ENCODE results near the gene C16orf92. TPM values are rescaled to one million over a fixed set of nuclear protein-coding genes. Genes with fewer than 3 reads are reported as not detected.

C16orf92 gene
- total and polyA plus RNA-seq, 2 of the 13 experiments (the other 11 are each of a cell fraction or from before 2014, with no cell fraction given): not detected

DNA sequence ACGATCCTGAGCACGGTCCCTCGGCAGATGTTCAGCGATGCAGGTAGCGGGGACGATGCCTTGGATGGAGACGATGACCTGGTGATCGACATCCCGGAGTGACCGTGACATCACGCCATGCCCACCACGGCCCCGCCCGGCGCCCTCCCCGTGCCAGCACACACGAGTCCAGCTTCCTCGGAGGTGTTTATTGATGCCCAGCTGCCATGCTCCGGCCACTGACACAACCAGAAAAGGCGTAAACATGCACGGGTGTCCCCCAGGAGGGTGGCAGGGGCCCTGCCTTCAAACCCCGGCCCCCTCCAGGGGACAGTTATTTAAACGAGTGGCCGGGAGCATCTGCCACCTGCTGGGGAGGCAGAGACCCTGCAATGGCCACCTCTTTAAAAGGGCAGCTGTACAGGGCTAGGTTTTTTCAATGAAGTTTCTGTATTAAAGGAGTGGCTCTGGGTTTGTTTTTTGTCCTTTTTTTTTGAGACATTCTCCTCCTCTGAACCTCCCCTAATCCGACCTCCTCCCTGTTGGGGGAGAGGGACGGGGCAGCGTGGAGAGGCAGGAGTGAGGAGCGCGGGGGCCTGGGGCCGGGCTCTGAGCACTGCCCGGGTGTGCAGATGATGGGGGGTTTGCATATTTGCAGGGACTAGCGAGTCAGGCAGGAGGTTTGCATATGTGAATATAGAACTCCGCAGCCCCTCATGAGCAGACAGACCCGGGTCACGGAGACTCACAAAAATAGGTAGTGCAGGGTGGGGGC, 17.5 kb upstream of the C16orf92 start (continued):
- TF ChIP-seq, protein P1, sequence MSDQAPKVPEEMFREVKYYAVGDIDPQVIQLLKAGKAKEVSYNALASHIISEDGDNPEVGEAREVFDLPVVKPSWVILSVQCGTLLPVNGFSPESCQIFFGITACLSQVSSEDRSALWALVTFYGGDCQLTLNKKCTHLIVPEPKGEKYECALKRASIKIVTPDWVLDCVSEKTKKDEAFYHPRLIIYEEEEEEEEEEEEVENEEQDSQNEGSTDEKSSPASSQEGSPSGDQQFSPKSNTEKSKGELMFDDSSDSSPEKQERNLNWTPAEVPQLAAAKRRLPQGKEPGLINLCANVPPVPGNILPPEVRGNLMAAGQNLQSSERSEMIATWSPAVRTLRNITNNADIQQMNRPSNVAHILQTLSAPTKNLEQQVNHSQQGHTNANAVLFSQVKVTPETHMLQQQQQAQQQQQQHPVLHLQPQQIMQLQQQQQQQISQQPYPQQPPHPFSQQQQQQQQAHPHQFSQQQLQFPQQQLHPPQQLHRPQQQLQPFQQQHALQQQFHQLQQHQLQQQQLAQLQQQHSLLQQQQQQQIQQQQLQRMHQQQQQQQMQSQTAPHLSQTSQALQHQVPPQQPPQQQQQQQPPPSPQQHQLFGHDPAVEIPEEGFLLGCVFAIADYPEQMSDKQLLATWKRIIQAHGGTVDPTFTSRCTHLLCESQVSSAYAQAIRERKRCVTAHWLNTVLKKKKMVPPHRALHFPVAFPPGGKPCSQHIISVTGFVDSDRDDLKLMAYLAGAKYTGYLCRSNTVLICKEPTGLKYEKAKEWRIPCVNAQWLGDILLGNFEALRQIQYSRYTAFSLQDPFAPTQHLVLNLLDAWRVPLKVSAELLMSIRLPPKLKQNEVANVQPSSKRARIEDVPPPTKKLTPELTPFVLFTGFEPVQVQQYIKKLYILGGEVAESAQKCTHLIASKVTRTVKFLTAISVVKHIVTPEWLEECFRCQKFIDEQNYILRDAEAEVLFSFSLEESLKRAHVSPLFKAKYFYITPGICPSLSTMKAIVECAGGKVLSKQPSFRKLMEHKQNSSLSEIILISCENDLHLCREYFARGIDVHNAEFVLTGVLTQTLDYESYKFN (CRISPR knock-in tag; conservative IDR thresholded peaks at IDR 0.05): 0 out of 2 replicates have a peak, but pooled peaks have one; percentile 12
- TF ChIP-seq ZC3H4 (CRISPR knock-in tag; IDR thresholded peaks at IDR 0.05; ENCODE audit: borderline replicate concordance) (no peak), ARNT2 (CRISPR knock-in tag; IDR thresholded peaks at IDR 0.05; ENCODE audit: low read depth) (no peak), RARG (CRISPR knock-in tag; IDR thresholded peaks at IDR 0.05; ENCODE audit: low read depth) (no peak), TBL1XR1 (IDR thresholded peaks at IDR 0.05; ENCODE audit: borderline replicate concordance, low read length, partially characterized antibody) (no peak), ZNF138 (CRISPR knock-in tag; IDR thresholded peaks at IDR 0.05; ENCODE audit: low read depth) (no peak), ZNF205 (CRISPR knock-in tag; IDR thresholded peaks at IDR 0.05) (no peak), ZNF605 (CRISPR knock-in tag; IDR thresholded peaks at IDR 0.05) (no peak), AGO1 (IDR thresholded peaks at IDR 0.05; ENCODE audit: low read depth, low read length, poor library complexity, severe bottlenecking) (no peak), KLF15 (CRISPR knock-in tag; IDR thresholded peaks at IDR 0.05; ENCODE audit: borderline replicate concordance) (no peak), NBN (conservative IDR thresholded peaks at IDR 0.05) (no peak), ZNF136 (CRISPR knock-in tag; IDR thresholded peaks at IDR 0.05; ENCODE audit: low read depth) (no peak), FOSL2 (CRISPR knock-in tag; IDR thresholded peaks at IDR 0.05) (peak; percentile 30; the same call in 1 of the 2 replicates), PHF8 (CRISPR knock-in tag; IDR thresholded peaks at IDR 0.05) (no peak), THAP11 (CRISPR knock-in tag; IDR thresholded peaks at IDR 0.05) (no peak), POLR2A (IDR thresholded peaks at IDR 0.05; ENCODE audit: insufficient read depth in 1 of 2, low read depth in 2 of 2, low read length in 2 of 2) (no peak), LCORL (IDR thresholded peaks at IDR 0.05) (no peak), LCORL (CRISPR knock-in tag; IDR thresholded peaks at IDR 0.05) (no peak), PPARG (CRISPR knock-in tag; conservative IDR thresholded peaks at IDR 0.05) (no peak), ATF6 (CRISPR knock-in tag; conservative IDR thresholded peaks at IDR 0.05) (no peak), NR2F2 (IDR thresholded peaks at IDR 0.05; ENCODE audit: borderline replicate concordance, low read depth) (no peak)
- TF ChIP-seq, protein P2, sequence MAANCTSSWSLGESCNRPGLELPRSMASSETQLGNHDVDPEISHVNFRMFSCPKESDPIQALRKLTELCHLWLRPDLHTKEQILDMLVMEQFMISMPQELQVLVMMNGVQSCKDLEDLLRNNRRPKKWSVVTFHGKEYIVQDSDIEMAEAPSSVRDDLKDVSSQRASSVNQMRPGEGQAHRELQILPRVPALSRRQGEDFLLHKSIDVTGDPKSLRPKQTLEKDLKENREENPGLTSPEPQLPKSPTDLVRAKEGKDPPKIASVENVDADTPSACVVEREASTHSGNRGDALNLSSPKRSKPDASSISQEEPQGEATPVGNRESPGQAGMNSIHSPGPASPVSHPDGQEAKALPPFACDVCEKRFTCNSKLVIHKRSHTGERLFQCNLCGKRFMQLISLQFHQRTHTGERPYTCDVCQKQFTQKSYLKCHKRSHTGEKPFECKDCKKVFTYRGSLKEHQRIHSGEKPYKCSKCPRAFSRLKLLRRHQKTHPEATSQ (CRISPR knock-in tag; IDR thresholded peaks at IDR 0.05; ENCODE audit: borderline replicate concordance): no peak
- TF ChIP-seq, protein P3, sequence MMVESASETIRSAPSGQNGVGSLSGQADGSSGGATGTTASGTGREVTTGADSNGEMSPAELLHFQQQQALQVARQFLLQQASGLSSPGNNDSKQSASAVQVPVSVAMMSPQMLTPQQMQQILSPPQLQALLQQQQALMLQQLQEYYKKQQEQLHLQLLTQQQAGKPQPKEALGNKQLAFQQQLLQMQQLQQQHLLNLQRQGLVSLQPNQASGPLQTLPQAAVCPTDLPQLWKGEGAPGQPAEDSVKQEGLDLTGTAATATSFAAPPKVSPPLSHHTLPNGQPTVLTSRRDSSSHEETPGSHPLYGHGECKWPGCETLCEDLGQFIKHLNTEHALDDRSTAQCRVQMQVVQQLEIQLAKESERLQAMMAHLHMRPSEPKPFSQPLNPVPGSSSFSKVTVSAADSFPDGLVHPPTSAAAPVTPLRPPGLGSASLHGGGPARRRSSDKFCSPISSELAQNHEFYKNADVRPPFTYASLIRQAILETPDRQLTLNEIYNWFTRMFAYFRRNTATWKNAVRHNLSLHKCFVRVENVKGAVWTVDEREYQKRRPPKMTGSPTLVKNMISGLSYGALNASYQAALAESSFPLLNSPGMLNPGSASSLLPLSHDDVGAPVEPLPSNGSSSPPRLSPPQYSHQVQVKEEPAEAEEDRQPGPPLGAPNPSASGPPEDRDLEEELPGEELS (CRISPR knock-in tag; IDR thresholded peaks at IDR 0.05): no peak
